Keratinocyte (primary cell): ENCODE measurements around the gene MOV10L1. TPM values are rescaled to one million over a fixed set of nuclear protein-coding genes. Genes with fewer than 3 reads are reported as not detected.

ENCODE experiments used
- DNase-seq: peaks from one replicate; pipeline ENCODE4 v3.0.0-alpha.2; 2011; ENCODE audit warnings: low read depth, missing footprints, low spot score
- FAIRE-seq: peaks from 2 replicates; lab custom pipeline; 2011; peaks lifted over from hg19 to GRCh38; lab: Jason Lieb, UNC
- H2AFZ ChIP-seq: 2 replicates; pipeline ENCODE4 v1.6.0; 2012; ENCODE audit warnings: low read length, control low read depth, inconsistent platforms; ENCODE audit not compliant: control insufficient read depth
- H3K27ac ChIP-seq: 2 replicates; pipeline ENCODE4 v1.5.1; 2011; ENCODE audit warnings: low read length; ENCODE audit not compliant: control insufficient read depth, insufficient read depth
- H3K27me3 ChIP-seq: 3 replicates; pipeline ENCODE4 v1.6.0; 2011; ENCODE audit warnings: low read length; ENCODE audit not compliant: control insufficient read depth, insufficient read depth; ENCODE audit errors: extremely low read depth
- H3K36me3 ChIP-seq, 2 experiments: 2 replicates in 1 of 2; 3 replicates in 1 of 2; pipeline ENCODE4 v1.5.1; 2011; ENCODE audit warnings: low read length in 2 of 2, mild to moderate bottlenecking in 1 of 2; ENCODE audit not compliant: control insufficient read depth in 2 of 2, insufficient read depth in 2 of 2; ENCODE audit errors: extremely low read depth in 1 of 2
- H3K4me1 ChIP-seq: 3 replicates; pipeline ENCODE4 v1.5.1; 2011; ENCODE audit warnings: low read length; ENCODE audit not compliant: control insufficient read depth, insufficient read depth; ENCODE audit errors: extremely low read depth
- H3K4me2 ChIP-seq: 3 replicates; pipeline ENCODE4 v1.6.0; 2011; ENCODE audit warnings: low read depth, low read length; ENCODE audit not compliant: control insufficient read depth, insufficient read depth; ENCODE audit errors: extremely low read depth
- H3K4me3 ChIP-seq, 3 experiments: fragments of 200-600 bp in 1 of 3; sonication (generic) in 1 of 3; 2 replicates in 2 of 3; 3 replicates in 1 of 3; pipeline ENCODE4 v1.5.1; 2011 to 2016; ENCODE audit warnings: low read length in 3 of 3, mild to moderate bottlenecking in 3 of 3, control low read depth in 2 of 3, inconsistent platforms in 1 of 3, low read depth in 1 of 3, mixed read lengths in 1 of 3, mixed run types in 1 of 3, moderate library complexity in 1 of 3; ENCODE audit not compliant: control insufficient read depth in 2 of 3, insufficient read depth in 2 of 3; ENCODE audit errors: extremely low read depth in 1 of 3
- H3K79me2 ChIP-seq: 2 replicates; pipeline ENCODE4 v1.6.0; 2012; ENCODE audit warnings: low read length; ENCODE audit not compliant: control insufficient read depth, insufficient read depth
- H3K9ac ChIP-seq: 3 replicates; pipeline ENCODE4 v1.6.0; 2011; ENCODE audit warnings: low read length; ENCODE audit not compliant: control insufficient read depth, insufficient read depth; ENCODE audit errors: extremely low read depth
- H3K9me1 ChIP-seq: 3 replicates; pipeline ENCODE4 v1.6.0; 2011; ENCODE audit warnings: low read length; ENCODE audit not compliant: control insufficient read depth, insufficient read depth; ENCODE audit errors: extremely low read depth
- H3K9me3 ChIP-seq: 2 replicates; pipeline ENCODE4 v1.5.1; 2012; ENCODE audit warnings: low read depth, low read length; ENCODE audit not compliant: control insufficient read depth
- H4K20me1 ChIP-seq: 3 replicates; pipeline ENCODE4 v1.6.0; 2011; ENCODE audit warnings: low read length; ENCODE audit not compliant: control insufficient read depth, insufficient read depth; ENCODE audit errors: extremely low read depth
- CTCF ChIP-seq, 3 experiments: IDR thresholded peaks in 1 of 3; conservative IDR thresholded peaks in 1 of 3; optimal IDR thresholded peaks in 1 of 3; 2 replicates in 2 of 3; 3 replicates in 1 of 3; pipeline versions ENCODE3 to v1.5.1; 2011; ENCODE audit warnings: low read length in 3 of 3, mild to moderate bottlenecking in 3 of 3, moderate library complexity in 2 of 3, control low read depth in 1 of 3, inconsistent platforms in 1 of 3; ENCODE audit not compliant: insufficient read depth in 2 of 3; ENCODE audit errors: extremely low read depth in 1 of 3
- EZH2 ChIP-seq: IDR thresholded peaks from one replicate; pipeline ENCODE4 v1.6.1; 2012; ENCODE audit warnings: inconsistent platforms, mild to moderate bottlenecking, low read length, moderate library complexity
- dilution Hi-C: fragments of 300-500 bp; cut with MboI; formaldehyde crosslinking; loops from one replicate; pipeline ENCODE4 v1.7.0; 2020; ENCODE audit warnings: low sequenced_read_pairs; ENCODE audit not compliant: extremely low pct_ligation_motif_present
- polyA plus RNA-seq, 5 experiments: library from polyadenylated mRNA; depleted of rRNA in 3 of 5; stranded (reverse) in 3 of 5; stranded (forward) in 1 of 5; unstranded in 1 of 5; fragments of >200 nt; gene quantifications; 1 replicate in 1 of 5; 2 replicates in 3 of 5; 3 replicates in 1 of 5; pipeline versions ENCODE4 v1.2.1 to v1.2.3, GENCODE V29; 2011 to 2012; ENCODE audit warnings: missing spikeins in 2 of 5, low read depth in 1 of 5, low replicate concordance in 1 of 5

MOV10L1 gene
- polyA plus RNA-seq, 1 donor (not counting 4 experiments of a cell fraction or from before 2014, with no cell fraction given): not detected

GRCh38 chr22:50082961-50083461 lies 6.8 kb upstream of the MOV10L1 start:
- DNase-seq (no peak), FAIRE-seq (no peak)
- H4K20me1 ChIP-seq: no peaks in the 10 kb centered on the region
- H3K4me3 ChIP-seq: peak overlapping the region; percentile 20 to 62 (median 59)
- dilution Hi-C loops: no loop called here
- no peaks in the 10 kb centered on the region for H3K79me2 ChIP-seq
- H3K36me3 ChIP-seq: no peaks in the 10 kb centered on the region
- peak overlapping the region; percentile 60 for H3K9ac ChIP-seq
- peaks cover 2% of the 10 kb centered on the region for H3K9me3 ChIP-seq
- H3K4me2 ChIP-seq: peak overlapping the region; percentile 60
- H3K4me1 ChIP-seq: peaks cover 17% of the 10 kb centered on the region
- H2AFZ ChIP-seq: peak overlapping the region; percentile 89
- no peaks in the 10 kb centered on the region for H3K9me1 ChIP-seq
- TF ChIP-seq EZH2 (no peak), CTCF (optimal IDR thresholded peaks at IDR 0.05 in 1 of 3, IDR thresholded peaks at IDR 0.05 in 1 of 3, conservative IDR thresholded peaks at IDR 0.05 in 1 of 3; ENCODE audit: extremely low read depth in 1 of 3, insufficient read depth in 2 of 3, low read length in 3 of 3) (no peak)
- no peak overlapping the region for H3K27ac ChIP-seq
- H3K27me3 ChIP-seq: peaks cover 3% of the 10 kb centered on the region

GRCh38 chr22:50083462-50084079 lies 6.2 kb upstream of the MOV10L1 start:
- Histone ChIP-seq H3K4me1 (peaks cover 17% of the 10 kb centered on the region), H4K20me1 (no peaks in the 10 kb centered on the region), H3K27ac (no peak overlapping the region), H3K9me3 (peaks cover 2% of the 10 kb centered on the region), H3K4me3 (peak overlapping the region; percentile 20 to 62 (median 59)), H2AFZ (peak overlapping the region; percentile 89), H3K79me2 (no peaks in the 10 kb centered on the region), H3K4me2 (peak overlapping the region; percentile 60), H3K27me3 (peaks cover 3% of the 10 kb centered on the region), H3K9ac (peak overlapping the region; percentile 60), H3K36me3 (no peaks in the 10 kb centered on the region), H3K9me1 (no peaks in the 10 kb centered on the region)
- DNase-seq (no peak), FAIRE-seq (peak; percentile 67)
- no peak for TF ChIP-seq EZH2
- no peak for TF ChIP-seq CTCF (optimal IDR thresholded peaks at IDR 0.05 in 1 of 3, IDR thresholded peaks at IDR 0.05 in 1 of 3, conservative IDR thresholded peaks at IDR 0.05 in 1 of 3; ENCODE audit: extremely low read depth in 1 of 3, insufficient read depth in 2 of 3, low read length in 3 of 3)
- dilution Hi-C loops: no loop called here
